ENCODE measurements around the gene GPNMB. TPM values are rescaled to one million over a fixed set of nuclear protein-coding genes. Genes with fewer than 3 reads are reported as not detected.
"Not testable (repeated sequence)": the region's sequence is repeated elsewhere in the genome, so short reads cannot be mapped to it uniquely, and the experiment has no call there.

GPNMB gene
- total and polyA plus RNA-seq, 2 of the 13 experiments (the other 11 are each of a cell fraction or from before 2014, with no cell fraction given) = 1.1 to 1.6 TPM

DNA sequence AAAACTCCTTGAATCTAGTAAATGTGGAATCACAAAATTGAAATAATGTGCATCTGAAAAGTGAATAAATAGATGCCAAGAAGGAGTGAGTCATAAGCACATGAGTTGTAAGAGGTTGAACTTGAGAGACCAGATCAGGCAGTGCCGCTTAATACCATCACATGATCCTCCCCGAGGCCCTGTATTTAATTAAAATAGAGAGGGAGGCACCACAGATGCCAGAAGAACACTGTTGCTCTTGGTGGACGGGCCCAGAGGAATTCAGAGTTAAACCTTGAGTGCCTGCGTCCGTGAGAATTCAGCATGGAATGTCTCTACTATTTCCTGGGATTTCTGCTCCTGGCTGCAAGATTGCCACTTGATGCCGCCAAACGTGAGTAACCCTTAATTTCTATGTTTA lies at the start of gene GPNMB (continued):
- TF ChIP-seq ZNF557 (CRISPR knock-in tag; IDR thresholded peaks at IDR 0.05) (no peak), ZNF562 (CRISPR knock-in tag; IDR thresholded peaks at IDR 0.05; ENCODE audit: borderline replicate concordance) (no peak), KLF16 (CRISPR knock-in tag; IDR thresholded peaks at IDR 0.05) (no peak), ONECUT2 (CRISPR knock-in tag; IDR thresholded peaks at IDR 0.05) (no peak)
- TF ChIP-seq, protein P1, sequence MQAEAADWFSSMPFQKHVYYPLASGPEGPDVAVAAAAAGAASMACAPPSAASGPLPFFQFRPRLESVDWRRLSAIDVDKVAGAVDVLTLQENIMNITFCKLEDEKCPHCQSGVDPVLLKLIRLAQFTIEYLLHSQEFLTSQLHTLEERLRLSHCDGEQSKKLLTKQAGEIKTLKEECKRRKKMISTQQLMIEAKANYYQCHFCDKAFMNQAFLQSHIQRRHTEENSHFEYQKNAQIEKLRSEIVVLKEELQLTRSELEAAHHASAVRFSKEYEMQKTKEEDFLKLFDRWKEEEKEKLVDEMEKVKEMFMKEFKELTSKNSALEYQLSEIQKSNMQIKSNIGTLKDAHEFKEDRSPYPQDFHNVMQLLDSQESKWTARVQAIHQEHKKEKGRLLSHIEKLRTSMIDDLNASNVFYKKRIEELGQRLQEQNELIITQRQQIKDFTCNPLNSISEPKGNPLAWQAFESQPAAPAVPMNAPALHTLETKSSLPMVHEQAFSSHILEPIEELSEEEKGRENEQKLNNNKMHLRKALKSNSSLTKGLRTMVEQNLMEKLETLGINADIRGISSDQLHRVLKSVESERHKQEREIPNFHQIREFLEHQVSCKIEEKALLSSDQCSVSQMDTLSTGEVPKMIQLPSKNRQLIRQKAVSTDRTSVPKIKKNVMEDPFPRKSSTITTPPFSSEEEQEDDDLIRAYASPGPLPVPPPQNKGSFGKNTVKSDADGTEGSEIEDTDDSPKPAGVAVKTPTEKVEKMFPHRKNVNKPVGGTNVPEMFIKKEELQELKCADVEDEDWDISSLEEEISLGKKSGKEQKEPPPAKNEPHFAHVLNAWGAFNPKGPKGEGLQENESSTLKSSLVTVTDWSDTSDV (CRISPR knock-in tag; IDR thresholded peaks at IDR 0.05) = no peak

DNA sequence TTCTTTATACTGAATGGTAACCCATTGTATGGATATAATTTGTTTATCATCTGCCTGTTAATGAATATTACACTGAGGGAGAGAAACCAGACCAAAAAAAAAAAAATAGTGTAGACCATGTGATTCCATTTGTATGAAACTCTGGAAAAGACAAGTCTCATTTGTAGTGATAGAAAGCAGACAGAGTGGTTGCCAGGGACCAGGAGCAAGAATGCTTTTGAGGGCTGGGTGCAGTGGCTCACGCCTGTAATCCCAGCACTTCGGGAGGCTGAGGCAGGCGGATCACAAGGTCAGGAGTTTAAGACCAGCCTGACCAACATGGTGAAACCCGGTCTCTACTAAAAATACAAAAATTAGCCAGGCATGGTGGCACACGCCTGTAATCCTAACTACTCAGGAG lies 48.8 kb upstream of the GPNMB start:
- H2AFZ ChIP-seq (ENCODE audit: low read length); in situ Hi-C loops (cut with HindIII; ENCODE audit: extremely low pct_ligation_motif_present, low pct_unique_long_range_greater_than_20kb); H3K9me3 ChIP-seq (ENCODE audit: low read length); POLR2A ChIA-PET; H4K20me1 ChIP-seq (ENCODE audit: insufficient read depth, low read length); DNase-seq (ENCODE audit: low spot score); BruUV-seq (replicated peaks); FAIRE-seq; CTCF ChIA-PET (ENCODE audit: low intra/inter-chr PET ratio, low total read pairs); ATAC-seq; H3K9ac ChIP-seq (ENCODE audit: insufficient read depth, low read depth, low read length); H3K4me2 ChIP-seq (ENCODE audit: low read depth, low read length); H3K79me2 ChIP-seq (ENCODE audit: insufficient read depth, low read length); intact Hi-C loops (cut with micrococcal nuclease; ENCODE audit: unreplicated experiment); H3K27ac ChIP-seq (ENCODE audit: extremely low read length, insufficient read depth, low read length); H3K4me3 ChIP-seq (replicated peaks in 1 of 3; ENCODE audit: insufficient read depth in 1 of 3, low read depth in 2 of 3, low read length in 3 of 3); H3K4me1 ChIP-seq (ENCODE audit: insufficient read depth, low read length); H3K27me3 ChIP-seq (ENCODE audit: control insufficient read depth in 1 of 2, insufficient read depth in 2 of 2, low read length in 2 of 2): not testable (repeated sequence)
- H3K36me3 ChIP-seq (replicated peaks in 1 of 2; ENCODE audit: control insufficient read depth in 1 of 2, insufficient read depth in 2 of 2, low read length in 2 of 2) = peaks cover 9 to 19% of the 10 kb centered on the region in 2 experiments
- 95% methylated on average over 5 of the region's 5 CpGs for WGBS (ENCODE audit: low lambda C conversion rate)

Data from HepG2 (cell line).